ENCODE results near the gene EME1. TPM values are rescaled to one million over a fixed set of nuclear protein-coding genes. Genes with fewer than 3 reads are reported as not detected.
"Not testable (repeated sequence)": the region's sequence is repeated elsewhere in the genome, so short reads cannot be mapped to it uniquely, and the experiment has no call there.

EME1 gene
- total RNA-seq, 2 donors from 2014 or later = 1.8 to 10.1 TPM

DNA sequence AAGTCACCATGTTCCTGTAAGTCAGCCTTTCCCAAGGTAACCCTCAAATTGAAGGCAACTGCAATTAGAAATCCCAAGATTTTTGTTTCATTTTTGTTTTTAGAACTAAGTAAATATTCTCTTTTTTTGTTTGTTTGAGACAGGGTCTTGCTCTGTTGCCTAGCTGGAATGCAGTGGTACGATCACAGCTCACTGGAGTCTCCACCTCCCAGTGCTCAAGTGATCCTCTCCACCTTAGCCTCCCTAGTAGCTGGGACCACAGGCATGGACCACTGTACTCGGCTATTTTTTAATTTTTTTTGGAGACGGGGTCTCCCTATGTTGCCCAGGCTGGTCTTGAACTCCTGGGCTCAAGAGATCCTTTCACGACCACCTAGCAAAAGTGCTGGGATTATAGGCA, 34.9 kb downstream of the EME1 start:
- intact Hi-C loops (cut with DNase I) = no loop called here
- H3K27ac ChIP-seq = no peak overlapping the region
- H3K9me3 ChIP-seq = no peaks in the 10 kb centered on the region
- H3K4me3 ChIP-seq = no peak overlapping the region
- DNase-seq = no peak
- H3K27me3 ChIP-seq = no peaks in the 10 kb centered on the region
- no peaks in the 10 kb centered on the region for H3K36me3 ChIP-seq
- TF ChIP-seq, protein P1, sequence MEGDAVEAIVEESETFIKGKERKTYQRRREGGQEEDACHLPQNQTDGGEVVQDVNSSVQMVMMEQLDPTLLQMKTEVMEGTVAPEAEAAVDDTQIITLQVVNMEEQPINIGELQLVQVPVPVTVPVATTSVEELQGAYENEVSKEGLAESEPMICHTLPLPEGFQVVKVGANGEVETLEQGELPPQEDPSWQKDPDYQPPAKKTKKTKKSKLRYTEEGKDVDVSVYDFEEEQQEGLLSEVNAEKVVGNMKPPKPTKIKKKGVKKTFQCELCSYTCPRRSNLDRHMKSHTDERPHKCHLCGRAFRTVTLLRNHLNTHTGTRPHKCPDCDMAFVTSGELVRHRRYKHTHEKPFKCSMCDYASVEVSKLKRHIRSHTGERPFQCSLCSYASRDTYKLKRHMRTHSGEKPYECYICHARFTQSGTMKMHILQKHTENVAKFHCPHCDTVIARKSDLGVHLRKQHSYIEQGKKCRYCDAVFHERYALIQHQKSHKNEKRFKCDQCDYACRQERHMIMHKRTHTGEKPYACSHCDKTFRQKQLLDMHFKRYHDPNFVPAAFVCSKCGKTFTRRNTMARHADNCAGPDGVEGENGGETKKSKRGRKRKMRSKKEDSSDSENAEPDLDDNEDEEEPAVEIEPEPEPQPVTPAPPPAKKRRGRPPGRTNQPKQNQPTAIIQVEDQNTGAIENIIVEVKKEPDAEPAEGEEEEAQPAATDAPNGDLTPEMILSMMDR (IDR thresholded peaks at IDR 0.05) = no peak
- no peaks in the 10 kb centered on the region for H3K4me1 ChIP-seq
- no peak overlapping the region for H3K9ac ChIP-seq (ENCODE audit: low read depth in 2 of 2, low read length in 2 of 2)

DNA sequence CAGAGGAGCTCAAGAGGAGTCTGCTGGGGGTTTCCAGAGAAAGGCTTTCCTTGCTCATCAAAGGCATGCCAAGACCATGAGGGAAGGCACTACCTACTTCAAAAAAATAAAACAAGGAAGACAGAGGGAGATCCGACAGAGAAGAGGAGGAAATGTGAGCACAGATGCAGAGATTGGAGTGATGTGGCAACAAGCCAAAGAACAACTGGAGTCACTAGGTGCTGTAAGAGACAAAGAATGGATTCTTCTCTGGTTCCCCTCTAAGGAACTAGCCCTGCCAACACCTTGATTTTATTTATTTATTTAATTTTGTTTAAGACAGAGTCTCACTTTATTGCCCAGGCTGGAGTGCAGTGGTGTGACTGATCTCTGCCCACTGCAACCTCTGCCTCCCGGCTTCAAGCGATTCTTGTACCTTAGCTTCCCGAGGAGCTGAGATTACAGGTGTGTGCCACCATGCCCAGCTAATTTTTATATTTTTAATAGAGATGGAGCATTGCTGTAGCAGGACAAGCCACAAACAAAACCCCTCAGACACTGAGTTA, 39.2 kb downstream of the EME1 start:
- H3K27ac ChIP-seq = peak overlapping the region; percentile 29
- H3K4me1 ChIP-seq = no peaks in the 10 kb centered on the region
- no peak overlapping the region for H3K9ac ChIP-seq (ENCODE audit: low read depth in 2 of 2, low read length in 2 of 2)
- no peaks in the 10 kb centered on the region for H3K9me3 ChIP-seq
- no peaks in the 10 kb centered on the region for H3K27me3 ChIP-seq
- TF ChIP-seq, protein P1 (IDR thresholded peaks at IDR 0.05) = no peak
- peak; percentile 51 for DNase-seq
- intact Hi-C loops (cut with DNase I) = no loop called here
- no peak overlapping the region for H3K4me3 ChIP-seq
- H3K36me3 ChIP-seq = no peaks in the 10 kb centered on the region

DNA sequence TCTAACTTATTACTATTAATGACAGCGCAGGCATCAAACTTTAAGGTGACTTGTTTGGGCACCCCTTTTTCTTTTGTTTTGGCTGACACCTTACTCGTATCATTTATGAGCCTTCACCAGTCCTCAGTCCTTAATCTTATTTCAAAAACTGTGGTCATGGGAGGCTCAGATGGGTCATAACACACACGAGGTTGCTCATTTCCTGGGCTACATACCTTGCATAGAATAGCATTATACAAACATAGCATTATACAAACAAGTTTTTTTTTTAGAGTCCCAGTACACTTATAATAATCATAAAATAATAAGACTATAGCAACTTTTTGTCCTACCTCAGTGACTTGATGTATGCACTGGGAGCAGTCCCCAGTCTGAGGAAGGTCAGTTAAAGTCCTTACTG, 41.8 kb downstream of the EME1 start:
- TF ChIP-seq, protein P1 (IDR thresholded peaks at IDR 0.05) = no peak
- Histone ChIP-seq H3K9me3 (no peaks in the 10 kb centered on the region), H3K4me1 (no peaks in the 10 kb centered on the region), H3K27me3 (no peaks in the 10 kb centered on the region), H3K4me3 (no peak overlapping the region), H3K36me3 (no peaks in the 10 kb centered on the region), H3K27ac (no peak overlapping the region), H3K9ac (ENCODE audit: low read depth in 2 of 2, low read length in 2 of 2) (no peak overlapping the region)
- no peak for DNase-seq
- intact Hi-C loops (cut with DNase I) = no loop called here

DNA sequence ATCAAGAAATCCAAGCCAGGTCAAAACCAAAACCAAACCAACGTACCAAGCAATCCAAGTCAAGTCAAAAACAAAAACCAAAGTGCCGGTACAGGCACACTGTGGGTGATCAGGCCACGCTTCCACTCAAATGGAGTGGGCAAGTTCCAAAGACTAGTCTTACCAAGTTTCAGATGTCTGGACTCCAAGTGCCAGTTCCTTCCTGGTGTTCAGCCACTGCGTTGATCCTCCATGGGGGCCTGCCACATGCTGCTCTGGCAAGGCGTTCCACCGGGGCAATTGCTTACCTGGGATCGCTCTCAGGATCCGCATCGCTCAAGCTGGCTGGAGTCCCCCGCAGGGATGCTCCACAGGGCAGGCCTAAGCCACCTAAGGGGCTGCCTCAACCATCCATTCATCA, 46.5 kb downstream of the EME1 start:
- H3K27ac ChIP-seq; H3K9me3 ChIP-seq; DNase-seq; H3K27me3 ChIP-seq; H3K4me3 ChIP-seq; H3K36me3 ChIP-seq; intact Hi-C loops (cut with DNase I); H3K9ac ChIP-seq (ENCODE audit: low read depth in 2 of 2, low read length in 2 of 2); H3K4me1 ChIP-seq: not testable (repeated sequence)

DNA sequence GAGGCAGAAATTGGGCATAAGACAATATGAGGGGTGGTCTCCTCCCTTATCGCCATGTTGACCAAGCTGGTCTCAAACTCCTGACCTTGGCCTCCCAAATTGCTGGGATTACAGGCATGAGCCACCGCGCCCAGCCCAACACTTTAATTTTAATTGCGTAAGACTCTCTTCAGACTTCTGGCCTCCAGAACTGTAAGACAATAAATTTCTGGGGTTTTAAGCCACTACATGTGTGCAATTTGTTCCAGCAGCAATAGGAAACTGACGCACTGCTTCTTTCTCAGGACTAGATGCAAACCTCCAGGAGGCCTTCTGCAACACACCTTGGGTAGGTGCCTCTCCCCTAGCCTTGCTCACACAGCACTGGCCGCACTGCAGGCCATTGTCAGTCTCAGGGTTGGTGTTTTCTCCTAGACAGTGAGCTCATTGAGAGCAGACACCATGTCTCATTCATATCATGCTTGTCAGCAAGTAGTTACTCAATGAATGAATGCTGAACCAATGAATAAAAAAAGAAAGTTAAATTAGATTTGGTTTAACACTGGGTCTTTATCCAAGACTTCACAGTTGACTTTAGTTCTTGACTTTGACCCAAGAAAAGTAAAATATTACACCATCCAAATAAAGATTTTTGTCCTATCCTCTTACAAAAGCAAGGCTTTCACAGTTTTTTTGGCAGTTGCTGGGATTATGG, 47.5 kb downstream of the EME1 start:
- Histone ChIP-seq H3K4me1 (peaks cover 9% of the 10 kb centered on the region), H3K27me3 (no peaks in the 10 kb centered on the region), H3K9me3 (no peaks in the 10 kb centered on the region), H3K36me3 (no peaks in the 10 kb centered on the region), H3K27ac (peak overlapping the region; percentile 76), H3K9ac (ENCODE audit: low read depth in 2 of 2, low read length in 2 of 2) (peak overlapping the region in 1 of 2 donors; percentile 15), H3K4me3 (no peak overlapping the region)
- DNase-seq = no peak
- TF ChIP-seq, protein P1 (IDR thresholded peaks at IDR 0.05) = no peak
- intact Hi-C loops (cut with DNase I) = no loop called here

DNA sequence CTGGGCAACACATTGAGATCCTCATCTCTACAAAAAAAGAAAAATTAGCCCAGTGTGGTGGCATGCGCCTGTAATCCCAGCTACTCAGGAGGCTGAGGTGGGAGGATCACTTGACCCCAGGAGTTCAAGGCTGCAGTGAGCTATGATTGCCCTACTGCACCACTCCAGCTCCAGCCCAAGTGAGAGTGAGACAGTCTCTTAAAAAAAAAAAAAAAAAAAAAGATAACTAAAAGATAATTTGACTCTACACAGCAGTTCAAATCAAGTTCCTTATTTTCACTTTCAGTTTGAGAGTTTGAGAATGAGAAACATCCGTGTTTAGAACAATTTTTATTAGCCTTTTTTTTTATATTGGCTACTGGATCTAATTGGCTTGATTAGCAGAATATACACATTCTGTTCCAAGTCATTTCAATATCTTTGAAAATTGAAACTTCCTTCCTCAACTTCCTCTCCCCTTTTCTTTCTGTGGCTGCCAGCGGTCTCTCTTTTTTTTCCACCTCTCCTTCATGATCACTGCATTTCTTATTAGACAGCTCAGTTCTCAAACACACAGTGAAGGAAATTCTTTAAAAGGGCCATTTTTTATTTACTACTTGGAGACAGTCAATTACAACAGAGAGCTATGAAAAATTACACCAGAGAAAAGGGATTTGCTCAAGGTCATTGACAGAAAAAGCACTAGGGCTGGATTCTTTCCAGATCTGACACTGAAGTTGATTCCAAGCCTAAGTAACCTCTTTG, 48.5 kb downstream of the EME1 start:
- Histone ChIP-seq H3K4me1 (peaks cover 11% of the 10 kb centered on the region), H3K4me3 (no peak overlapping the region), H3K9ac (ENCODE audit: low read depth in 2 of 2, low read length in 2 of 2) (peak overlapping the region; percentile 3 to 15), H3K36me3 (no peaks in the 10 kb centered on the region), H3K9me3 (no peaks in the 10 kb centered on the region), H3K27ac (peak overlapping the region; percentile 76), H3K27me3 (no peaks in the 10 kb centered on the region)
- intact Hi-C loops (cut with DNase I) = no loop called here
- DNase-seq = no peak
- TF ChIP-seq, protein P1 (IDR thresholded peaks at IDR 0.05) = no peak

Measured in colonic mucosa (tissue), 4 donors.